Colonic mucosa (tissue), 4 donors: ENCODE results near the gene CTSF. TPM values are rescaled to one million over a fixed set of nuclear protein-coding genes. Genes with fewer than 3 reads are reported as not detected.

ENCODE experiments used
- DNase-seq: peaks from one replicate; pipeline ENCODE4 v3.0.0-alpha.2; 2020
- H3K27ac ChIP-seq: fragments of 200-600 bp; one replicate; pipeline ENCODE4 v1.8.0; 2021
- H3K27me3 ChIP-seq: fragments of 200-600 bp; one replicate; pipeline ENCODE4 v1.8.0; 2021
- H3K36me3 ChIP-seq: fragments of 200-600 bp; one replicate; pipeline ENCODE4 v1.8.0; 2021
- H3K4me1 ChIP-seq: fragments of 200-600 bp; one replicate; pipeline ENCODE4 v1.8.0; 2021; ENCODE audit warnings: mild to moderate bottlenecking
- H3K4me3 ChIP-seq: fragments of 200-600 bp; one replicate; pipeline ENCODE4 v1.8.0; 2021
- H3K9ac ChIP-seq, 2 donors: one replicate each; pipeline ENCODE4 v1.7.0; 2013; ENCODE audit warnings: control low read depth in 2 of 2, low read depth in 2 of 2, low read length in 2 of 2
- H3K9me3 ChIP-seq: fragments of 200-600 bp; one replicate; pipeline ENCODE4 v1.8.0; 2021
- intact Hi-C: fragments of 100-400 bp; cut with DNase I; formaldehyde crosslinking; loops from one replicate; pipeline ENCODE4 v1.14.1; 2022
- total RNA-seq, 2 donors: library from RNA; stranded (reverse); fragmentation: NEBNext Ultra II Directional in 1 of 2; extraction: Animal tissue kit (Norgen Biotek cat#: 25700) in 1 of 2; gene quantifications; one replicate each; pipeline ENCODE4 v1.2.1, GENCODE V29; 2021
- TF ChIP-seq, protein P1 (sequence below): fragments of 200-600 bp; IDR thresholded peaks from one replicate; pipeline ENCODE4 v1.8.0; 2022; ENCODE audit warnings: antibody characterized with exemption, mild to moderate bottlenecking
- donor health status: healthy.
- donor health status: DM: no; HTN: no; CAD: no.
- donor health status: DM: no; HTN: no; CAD: no.

Gene CTSF
- total RNA-seq, 2 donors from 2014 or later = 3.1 to 17.3 TPM

DNA sequence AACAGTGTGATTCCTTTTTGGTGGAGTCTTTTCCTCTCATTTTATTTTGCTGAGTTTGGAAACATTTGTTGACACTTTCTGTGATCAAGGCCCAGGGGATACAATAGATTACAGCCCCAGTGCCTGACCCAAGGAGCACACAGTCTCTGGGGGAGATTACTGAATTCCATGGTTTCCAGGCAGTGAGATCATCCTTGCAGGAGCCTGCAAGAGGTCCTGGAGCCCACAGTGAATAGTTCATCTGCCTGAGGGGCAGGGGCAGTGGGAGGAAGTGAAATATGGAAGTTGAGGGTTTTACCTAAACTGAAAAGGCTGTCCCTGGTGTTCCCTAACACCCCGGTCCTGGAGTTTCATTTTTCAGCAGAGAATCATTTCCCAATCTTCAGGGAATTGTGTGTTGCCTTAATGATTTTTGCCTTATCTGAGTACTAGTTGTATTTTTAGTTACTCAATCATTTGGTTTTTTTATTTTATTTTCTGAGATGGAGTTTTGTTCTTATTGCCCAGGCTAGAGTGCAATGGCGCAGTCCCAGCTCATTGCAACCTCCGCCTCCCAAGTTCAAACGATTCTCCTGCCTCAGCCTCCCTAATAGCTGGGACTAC, 32.3 kb upstream of the CTSF start:
- Histone ChIP-seq H3K27me3 (no peaks in the 10 kb centered on the region), H3K27ac (no peak overlapping the region), H3K4me1 (no peaks in the 10 kb centered on the region), H3K36me3 (peaks cover 5% of the 10 kb centered on the region), H3K9ac (no peak overlapping the region), H3K4me3 (no peak overlapping the region), H3K9me3 (no peaks in the 10 kb centered on the region)
- no peak for DNase-seq
- TF ChIP-seq, protein P1, sequence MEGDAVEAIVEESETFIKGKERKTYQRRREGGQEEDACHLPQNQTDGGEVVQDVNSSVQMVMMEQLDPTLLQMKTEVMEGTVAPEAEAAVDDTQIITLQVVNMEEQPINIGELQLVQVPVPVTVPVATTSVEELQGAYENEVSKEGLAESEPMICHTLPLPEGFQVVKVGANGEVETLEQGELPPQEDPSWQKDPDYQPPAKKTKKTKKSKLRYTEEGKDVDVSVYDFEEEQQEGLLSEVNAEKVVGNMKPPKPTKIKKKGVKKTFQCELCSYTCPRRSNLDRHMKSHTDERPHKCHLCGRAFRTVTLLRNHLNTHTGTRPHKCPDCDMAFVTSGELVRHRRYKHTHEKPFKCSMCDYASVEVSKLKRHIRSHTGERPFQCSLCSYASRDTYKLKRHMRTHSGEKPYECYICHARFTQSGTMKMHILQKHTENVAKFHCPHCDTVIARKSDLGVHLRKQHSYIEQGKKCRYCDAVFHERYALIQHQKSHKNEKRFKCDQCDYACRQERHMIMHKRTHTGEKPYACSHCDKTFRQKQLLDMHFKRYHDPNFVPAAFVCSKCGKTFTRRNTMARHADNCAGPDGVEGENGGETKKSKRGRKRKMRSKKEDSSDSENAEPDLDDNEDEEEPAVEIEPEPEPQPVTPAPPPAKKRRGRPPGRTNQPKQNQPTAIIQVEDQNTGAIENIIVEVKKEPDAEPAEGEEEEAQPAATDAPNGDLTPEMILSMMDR = no peak
- intact Hi-C loops = no loop called here

DNA sequence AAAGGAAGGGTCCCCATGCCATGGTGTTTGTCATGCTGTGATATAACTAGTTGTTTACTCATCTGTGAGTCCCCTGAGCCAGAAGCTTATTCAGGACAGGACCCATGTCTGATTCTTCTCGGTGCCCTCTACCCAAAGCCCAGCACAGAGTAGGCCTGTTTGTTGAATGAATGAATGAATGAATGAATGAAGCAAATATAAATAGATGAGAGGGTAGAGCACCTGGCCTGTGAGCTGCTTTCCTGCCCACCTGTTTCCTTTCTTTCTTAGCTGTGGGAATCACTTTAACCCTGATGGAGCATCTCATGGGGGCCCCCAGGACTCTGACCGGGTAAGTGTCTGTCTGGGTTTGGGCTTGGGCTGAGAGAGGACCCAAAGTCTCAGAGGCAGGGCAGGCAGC, 31.8 kb upstream of the CTSF start:
- H3K9me3 ChIP-seq = no peaks in the 10 kb centered on the region
- no peak overlapping the region for H3K27ac ChIP-seq
- H3K27me3 ChIP-seq = no peaks in the 10 kb centered on the region
- TF ChIP-seq, protein P1 = no peak
- no peak overlapping the region for H3K9ac ChIP-seq
- DNase-seq = no peak
- intact Hi-C loops = no loop called here
- no peaks in the 10 kb centered on the region for H3K4me1 ChIP-seq
- no peak overlapping the region for H3K4me3 ChIP-seq
- H3K36me3 ChIP-seq = peaks cover 5% of the 10 kb centered on the region

DNA sequence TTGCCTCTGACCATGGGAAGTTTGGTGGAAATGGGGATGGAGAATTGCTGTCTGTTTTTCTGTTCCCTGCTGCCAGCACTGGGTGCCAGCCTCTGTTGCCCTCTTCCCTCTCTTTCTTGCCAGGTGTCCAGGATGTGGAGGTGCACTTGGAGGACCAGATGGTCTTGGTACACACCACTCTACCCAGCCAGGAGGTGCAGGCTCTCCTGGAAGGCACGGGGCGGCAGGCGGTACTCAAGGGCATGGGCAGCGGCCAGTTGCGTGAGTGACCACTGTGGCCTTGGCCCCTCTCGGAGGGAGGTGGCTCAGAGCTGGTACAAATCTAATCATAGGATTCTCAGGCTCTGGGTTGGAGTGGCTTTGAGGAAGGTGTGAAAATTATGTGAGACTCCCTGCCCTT, 30.6 kb upstream of the CTSF start:
- no peak overlapping the region for H3K9ac ChIP-seq
- intact Hi-C loops = loop anchor here (10.0 kb wide), 1 partner anchor 236 kb away; no protein-coding TSS in a partner anchor
- peaks cover 5% of the 10 kb centered on the region for H3K36me3 ChIP-seq
- H3K9me3 ChIP-seq = no peaks in the 10 kb centered on the region
- no peak overlapping the region for H3K27ac ChIP-seq
- H3K4me1 ChIP-seq = no peaks in the 10 kb centered on the region
- no peak for DNase-seq
- H3K27me3 ChIP-seq = no peaks in the 10 kb centered on the region
- no peak overlapping the region for H3K4me3 ChIP-seq
- TF ChIP-seq, protein P1 = no peak

DNA sequence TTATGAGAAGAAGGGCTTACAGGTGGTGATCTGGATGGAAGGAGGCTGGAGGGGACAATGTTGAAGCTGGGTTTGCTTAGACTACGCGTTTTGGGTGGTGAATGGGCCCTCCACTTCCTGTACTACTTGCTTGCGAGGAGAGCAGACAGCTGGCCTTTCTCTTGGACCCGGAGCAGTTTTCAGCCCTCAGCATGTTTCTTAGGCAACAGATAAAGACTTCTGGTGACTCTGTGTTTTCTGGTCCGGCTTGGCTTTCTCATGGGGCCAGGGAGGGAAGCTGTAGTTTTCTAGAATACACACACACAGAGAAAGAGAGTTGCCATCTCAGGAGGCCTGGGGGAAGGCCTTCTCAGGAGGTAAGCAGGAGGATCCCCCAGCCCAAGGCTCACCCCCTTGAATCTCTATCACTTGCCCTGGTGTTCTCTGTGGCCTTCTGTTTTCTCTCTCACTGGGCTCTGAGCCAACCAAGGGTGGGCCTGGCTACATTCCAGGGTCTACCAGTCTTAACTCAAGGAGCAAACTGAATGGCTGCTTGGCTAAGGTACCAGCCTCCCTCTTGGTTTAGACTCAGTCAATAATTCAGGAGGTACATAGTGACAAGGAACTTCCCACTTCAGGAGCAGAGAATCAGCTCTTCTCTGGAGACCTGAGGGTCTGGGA, 27.0 kb upstream of the CTSF start:
- DNase-seq = peak; percentile 34
- no peaks in the 10 kb centered on the region for H3K9me3 ChIP-seq
- TF ChIP-seq, protein P1 = no peak
- intact Hi-C loops = loop anchor here (10.0 kb wide), 1 partner anchor 239 kb away; no protein-coding TSS in a partner anchor
- H3K9ac ChIP-seq = peak overlapping the region; percentile 8 to 19
- H3K27me3 ChIP-seq = no peaks in the 10 kb centered on the region
- peaks cover 5% of the 10 kb centered on the region for H3K4me1 ChIP-seq
- peaks cover 5% of the 10 kb centered on the region for H3K36me3 ChIP-seq
- H3K4me3 ChIP-seq = no peak overlapping the region
- no peak overlapping the region for H3K27ac ChIP-seq

DNA sequence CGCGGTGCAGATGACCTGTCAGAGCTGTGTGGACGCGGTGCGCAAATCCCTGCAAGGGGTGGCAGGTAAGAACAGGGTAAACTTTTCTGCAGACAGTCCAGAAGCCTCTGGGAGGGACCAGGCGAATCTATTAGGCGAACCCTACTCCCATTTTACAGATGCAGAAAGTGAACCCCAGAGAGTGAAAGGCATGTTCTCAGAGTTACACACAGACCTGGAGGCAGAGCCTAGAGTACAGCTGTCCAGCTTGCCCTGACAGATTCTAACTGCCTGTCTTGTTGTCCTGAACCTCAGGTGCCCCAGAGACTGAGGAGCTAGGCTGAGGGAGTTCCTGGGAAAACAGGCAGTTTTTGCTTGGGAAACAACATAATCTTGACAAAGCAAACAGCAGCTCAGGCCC, 25.2 kb upstream of the CTSF start:
- peak overlapping the region; percentile 85 to 97 for H3K9ac ChIP-seq
- peak; percentile 28 for DNase-seq
- intact Hi-C loops = loop anchor here (10.0 kb wide), 1 partner anchor 241 kb away; no protein-coding TSS in a partner anchor
- H3K36me3 ChIP-seq = no peaks in the 10 kb centered on the region
- no peak overlapping the region for H3K27ac ChIP-seq
- peak overlapping the region; percentile 65 for H3K4me3 ChIP-seq
- no peaks in the 10 kb centered on the region for H3K27me3 ChIP-seq
- TF ChIP-seq, protein P1 = no peak
- no peaks in the 10 kb centered on the region for H3K9me3 ChIP-seq
- peaks cover 5% of the 10 kb centered on the region for H3K4me1 ChIP-seq
